22Rv1 (cell line): ENCODE data around the gene HTR3B.

Experiments used
- H3K27ac ChIP-seq: fragments of 450-650 bp; 2 replicates; pipeline ENCODE4 v1.5.1; 2017
- ZFX ChIP-seq: fragments of 450-650 bp; IDR thresholded peaks from 2 replicates; pipeline ENCODE4 v1.6.1; 2017; ENCODE audit warnings: antibody characterized with exemption, borderline replicate concordance
- TF ChIP-seq, protein P1 (sequence below): fragments of 450-650 bp; IDR thresholded peaks from 2 replicates; pipeline ENCODE4 v1.5.1; 2017; ENCODE audit warnings: mild to moderate bottlenecking

HTR3B gene

DNA sequence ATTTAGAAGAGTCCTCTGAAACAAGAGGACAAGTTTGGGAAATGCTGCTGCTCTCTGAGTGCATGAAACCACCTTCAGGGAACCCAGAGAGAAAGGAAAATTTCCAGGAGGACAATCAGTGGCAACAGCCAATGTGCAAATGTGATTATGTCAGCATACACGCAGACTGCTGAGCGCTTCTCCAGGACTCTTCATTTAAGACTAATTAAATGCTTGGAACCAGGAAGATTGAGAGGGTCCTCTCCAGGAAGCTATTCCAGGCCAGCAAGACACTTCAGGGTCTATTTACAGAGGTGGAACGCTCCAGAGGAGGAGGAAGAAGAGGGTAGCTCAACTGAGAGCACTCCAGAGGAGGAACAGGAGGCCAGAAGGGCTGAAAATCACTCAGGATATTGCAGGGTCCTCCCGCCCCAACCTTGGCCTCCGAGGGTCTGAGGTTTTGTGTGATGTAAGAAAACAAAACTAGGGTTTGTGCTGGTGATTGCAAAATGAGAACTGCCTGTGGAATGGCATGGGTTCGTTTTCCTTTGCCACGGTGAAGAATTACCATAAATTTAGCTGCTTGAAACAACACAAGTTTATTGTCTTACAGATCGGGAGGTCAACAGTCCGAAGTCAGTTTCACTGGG is 56.2 kb downstream of the HTR3B start:
- no peak for TF ChIP-seq ZFX
- TF ChIP-seq, protein P1, sequence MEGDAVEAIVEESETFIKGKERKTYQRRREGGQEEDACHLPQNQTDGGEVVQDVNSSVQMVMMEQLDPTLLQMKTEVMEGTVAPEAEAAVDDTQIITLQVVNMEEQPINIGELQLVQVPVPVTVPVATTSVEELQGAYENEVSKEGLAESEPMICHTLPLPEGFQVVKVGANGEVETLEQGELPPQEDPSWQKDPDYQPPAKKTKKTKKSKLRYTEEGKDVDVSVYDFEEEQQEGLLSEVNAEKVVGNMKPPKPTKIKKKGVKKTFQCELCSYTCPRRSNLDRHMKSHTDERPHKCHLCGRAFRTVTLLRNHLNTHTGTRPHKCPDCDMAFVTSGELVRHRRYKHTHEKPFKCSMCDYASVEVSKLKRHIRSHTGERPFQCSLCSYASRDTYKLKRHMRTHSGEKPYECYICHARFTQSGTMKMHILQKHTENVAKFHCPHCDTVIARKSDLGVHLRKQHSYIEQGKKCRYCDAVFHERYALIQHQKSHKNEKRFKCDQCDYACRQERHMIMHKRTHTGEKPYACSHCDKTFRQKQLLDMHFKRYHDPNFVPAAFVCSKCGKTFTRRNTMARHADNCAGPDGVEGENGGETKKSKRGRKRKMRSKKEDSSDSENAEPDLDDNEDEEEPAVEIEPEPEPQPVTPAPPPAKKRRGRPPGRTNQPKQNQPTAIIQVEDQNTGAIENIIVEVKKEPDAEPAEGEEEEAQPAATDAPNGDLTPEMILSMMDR: no peak

GRCh38 chr11:113967361-113967760 is 62.8 kb downstream of the HTR3B start:
- TF ChIP-seq, protein P1: no peak
- no peak for TF ChIP-seq ZFX

More for the DNA sequence above, 56.2 kb downstream of the HTR3B start:
- H3K27ac ChIP-seq: no peak overlapping the region

DNA sequence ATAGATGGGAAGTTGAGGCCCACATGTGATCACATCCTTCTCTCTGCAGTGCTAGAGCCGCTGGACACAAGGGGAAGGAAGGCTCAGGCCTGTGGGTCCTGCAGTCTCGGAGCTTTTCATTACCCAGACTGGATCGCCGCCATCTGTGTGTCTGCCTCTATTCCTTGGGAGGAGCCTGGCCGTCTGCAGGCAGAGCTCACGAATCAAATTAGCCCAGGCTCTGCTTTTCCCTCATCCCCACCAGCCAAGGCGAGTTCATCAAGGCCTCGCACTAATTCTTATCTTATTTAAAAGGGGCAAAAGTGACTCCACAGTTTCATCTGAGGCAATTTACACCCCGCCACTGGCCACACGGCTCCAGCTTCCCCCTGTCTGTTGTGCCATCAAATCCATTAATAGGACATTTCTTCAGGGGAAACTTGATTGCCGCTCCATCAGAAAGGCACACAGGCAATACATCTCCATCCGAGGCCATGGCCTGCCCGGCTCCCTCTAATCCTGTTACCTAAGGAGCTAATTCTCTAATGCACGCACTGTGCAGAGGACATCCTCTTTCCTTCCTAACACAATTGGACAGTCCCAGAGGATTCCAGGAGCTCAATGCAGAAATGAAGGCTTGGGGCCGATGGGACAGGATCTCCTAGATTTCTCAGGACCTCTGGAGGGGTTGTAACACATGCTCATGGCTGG is 67.1 kb downstream of the HTR3B start:
- H3K27ac ChIP-seq: no peak overlapping the region
- TF ChIP-seq, protein P1: no peak
- no peak for TF ChIP-seq ZFX

More at GRCh38 chr11:113967361-113967760, 62.8 kb downstream of the HTR3B start:
- no peak overlapping the region for H3K27ac ChIP-seq

- TF ChIP-seq, protein P1: peak; percentile 46
- no peak for TF ChIP-seq ZFX
Observed at GRCh38 chr11:113974741-113975470, 70.3 kb downstream of the HTR3B start, which contains the start of gene HTR3A. Gene HTR3A, plus strand, starts transcription at chr11:113975108. Its CDS starts 218 bp downstream, at chr11:113975326.

DNA sequence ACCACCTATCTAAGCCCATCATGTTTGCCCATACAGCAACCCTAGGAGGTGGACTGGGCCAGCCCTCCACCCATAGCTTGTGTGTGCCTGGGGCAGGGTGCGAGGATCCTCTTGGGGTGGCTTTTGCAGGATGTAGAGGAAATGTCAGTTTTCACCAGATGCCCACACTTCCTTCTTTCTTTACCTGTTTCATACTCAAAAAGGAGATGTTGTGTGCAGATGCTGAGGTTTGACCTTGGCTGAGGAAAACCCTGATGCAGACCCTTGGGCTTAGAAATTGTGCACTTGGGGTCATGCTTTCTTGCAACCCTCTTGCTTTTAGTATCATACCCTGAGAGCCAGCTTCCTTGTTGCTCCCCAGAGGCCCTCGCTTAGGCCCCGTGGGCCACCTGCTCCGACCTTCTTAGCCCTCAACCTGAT is 72.5 kb downstream of the HTR3B start:
- no peak overlapping the region for H3K27ac ChIP-seq
- TF ChIP-seq, protein P1: no peak
- no peak for TF ChIP-seq ZFX

More at GRCh38 chr11:113974741-113975470, 70.3 kb downstream of the HTR3B start, which contains the start of gene HTR3A:
- H3K27ac ChIP-seq: no peak within 1 kb of the TSS

DNA sequence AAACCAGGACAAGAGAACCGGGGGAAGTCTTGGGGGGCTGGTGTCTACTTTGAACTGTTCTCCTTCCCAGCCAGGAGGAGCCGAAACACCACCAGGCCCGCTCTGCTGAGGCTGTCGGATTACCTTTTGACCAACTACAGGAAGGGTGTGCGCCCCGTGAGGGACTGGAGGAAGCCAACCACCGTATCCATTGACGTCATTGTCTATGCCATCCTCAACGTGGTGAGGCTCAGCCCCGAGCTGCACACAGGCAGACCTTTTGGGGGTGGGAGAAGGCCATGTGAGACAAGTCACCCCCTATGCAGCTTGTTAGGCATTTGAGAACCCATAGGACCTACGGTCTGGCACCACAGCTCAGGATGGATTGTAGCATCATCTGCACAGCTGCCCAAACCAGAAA is 73.1 kb downstream of the HTR3B start:
- TF ChIP-seq ZFX: no peak
- H3K27ac ChIP-seq: no peak overlapping the region

DNA sequence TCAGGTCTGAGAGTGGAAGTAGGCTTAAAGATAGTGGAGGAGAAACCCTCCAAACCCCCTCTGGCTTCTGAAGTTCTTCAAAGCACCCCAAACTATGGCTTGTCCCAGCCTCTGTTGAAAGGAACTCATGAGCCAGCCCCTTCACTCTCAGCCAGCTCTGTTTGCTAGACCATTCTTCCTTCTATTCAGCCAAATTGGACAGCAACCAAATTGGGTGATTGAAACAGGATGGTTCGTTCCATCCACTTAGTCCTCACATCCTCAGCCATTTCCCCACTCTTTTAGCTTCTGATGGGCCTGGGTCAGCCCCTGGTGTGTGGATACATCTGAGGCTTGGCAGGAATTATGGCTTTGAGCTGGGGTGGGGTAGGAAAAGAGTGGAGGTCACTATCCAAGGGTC is 74.8 kb downstream of the HTR3B start:
- no peak for TF ChIP-seq ZFX
- TF ChIP-seq, protein P1: no peak
- H3K27ac ChIP-seq: no peak overlapping the region
